ENCODE results near the gene TAX1BP1. TPM values are rescaled to one million over a fixed set of nuclear protein-coding genes. Genes with fewer than 3 reads are reported as not detected.

Gene TAX1BP1
- total RNA-seq, 1 experiment from 2014 or later = 69.9 TPM

- TF ChIP-seq NFATC4 (CRISPR knock-in tag; IDR thresholded peaks at IDR 0.05) (no peak), FOXP1 (CRISPR knock-in tag; IDR thresholded peaks at IDR 0.05; ENCODE audit: borderline replicate concordance) (no peak), ZNF423 (CRISPR knock-in tag; IDR thresholded peaks at IDR 0.05) (no peak), OVOL2 (CRISPR knock-in tag; IDR thresholded peaks at IDR 0.05; ENCODE audit: borderline replicate concordance) (no peak), TCF7 (CRISPR knock-in tag; IDR thresholded peaks at IDR 0.05; ENCODE audit: low read depth) (no peak), GRHL2 (CRISPR knock-in tag; IDR thresholded peaks at IDR 0.05; ENCODE audit: insufficient replicate concordance, severe bottlenecking) (no peak), ELF4 (CRISPR knock-in tag; IDR thresholded peaks at IDR 0.05; ENCODE audit: low read depth) (no peak), MXD4 (CRISPR knock-in tag; IDR thresholded peaks at IDR 0.05; ENCODE audit: borderline replicate concordance) (no peak), ZNF396 (CRISPR knock-in tag; IDR thresholded peaks at IDR 0.05; ENCODE audit: borderline replicate concordance) (no peak), SMAD4 (CRISPR knock-in tag; IDR thresholded peaks at IDR 0.05) (no peak), MYBL2 (CRISPR knock-in tag; IDR thresholded peaks at IDR 0.05) (no peak), ZNF671 (CRISPR knock-in tag; IDR thresholded peaks at IDR 0.05) (no peak), ARID4B (CRISPR knock-in tag; IDR thresholded peaks at IDR 0.05; ENCODE audit: borderline replicate concordance) (no peak), NR2C2 (CRISPR knock-in tag; IDR thresholded peaks at IDR 0.05) (no peak)
- TF ChIP-seq, protein P1, sequence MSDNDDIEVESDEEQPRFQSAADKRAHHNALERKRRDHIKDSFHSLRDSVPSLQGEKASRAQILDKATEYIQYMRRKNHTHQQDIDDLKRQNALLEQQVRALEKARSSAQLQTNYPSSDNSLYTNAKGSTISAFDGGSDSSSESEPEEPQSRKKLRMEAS (CRISPR knock-in tag; IDR thresholded peaks at IDR 0.05) = no peak
- TF ChIP-seq, protein P2, sequence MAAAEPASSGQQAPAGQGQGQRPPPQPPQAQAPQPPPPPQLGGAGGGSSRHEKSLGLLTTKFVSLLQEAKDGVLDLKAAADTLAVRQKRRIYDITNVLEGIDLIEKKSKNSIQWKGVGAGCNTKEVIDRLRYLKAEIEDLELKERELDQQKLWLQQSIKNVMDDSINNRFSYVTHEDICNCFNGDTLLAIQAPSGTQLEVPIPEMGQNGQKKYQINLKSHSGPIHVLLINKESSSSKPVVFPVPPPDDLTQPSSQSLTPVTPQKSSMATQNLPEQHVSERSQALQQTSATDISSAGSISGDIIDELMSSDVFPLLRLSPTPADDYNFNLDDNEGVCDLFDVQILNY (CRISPR knock-in tag; IDR thresholded peaks at IDR 0.05) = no peak
- TF ChIP-seq, protein P3, sequence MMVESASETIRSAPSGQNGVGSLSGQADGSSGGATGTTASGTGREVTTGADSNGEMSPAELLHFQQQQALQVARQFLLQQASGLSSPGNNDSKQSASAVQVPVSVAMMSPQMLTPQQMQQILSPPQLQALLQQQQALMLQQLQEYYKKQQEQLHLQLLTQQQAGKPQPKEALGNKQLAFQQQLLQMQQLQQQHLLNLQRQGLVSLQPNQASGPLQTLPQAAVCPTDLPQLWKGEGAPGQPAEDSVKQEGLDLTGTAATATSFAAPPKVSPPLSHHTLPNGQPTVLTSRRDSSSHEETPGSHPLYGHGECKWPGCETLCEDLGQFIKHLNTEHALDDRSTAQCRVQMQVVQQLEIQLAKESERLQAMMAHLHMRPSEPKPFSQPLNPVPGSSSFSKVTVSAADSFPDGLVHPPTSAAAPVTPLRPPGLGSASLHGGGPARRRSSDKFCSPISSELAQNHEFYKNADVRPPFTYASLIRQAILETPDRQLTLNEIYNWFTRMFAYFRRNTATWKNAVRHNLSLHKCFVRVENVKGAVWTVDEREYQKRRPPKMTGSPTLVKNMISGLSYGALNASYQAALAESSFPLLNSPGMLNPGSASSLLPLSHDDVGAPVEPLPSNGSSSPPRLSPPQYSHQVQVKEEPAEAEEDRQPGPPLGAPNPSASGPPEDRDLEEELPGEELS (CRISPR knock-in tag; IDR thresholded peaks at IDR 0.05) = no peak
- TF ChIP-seq, protein P4, sequence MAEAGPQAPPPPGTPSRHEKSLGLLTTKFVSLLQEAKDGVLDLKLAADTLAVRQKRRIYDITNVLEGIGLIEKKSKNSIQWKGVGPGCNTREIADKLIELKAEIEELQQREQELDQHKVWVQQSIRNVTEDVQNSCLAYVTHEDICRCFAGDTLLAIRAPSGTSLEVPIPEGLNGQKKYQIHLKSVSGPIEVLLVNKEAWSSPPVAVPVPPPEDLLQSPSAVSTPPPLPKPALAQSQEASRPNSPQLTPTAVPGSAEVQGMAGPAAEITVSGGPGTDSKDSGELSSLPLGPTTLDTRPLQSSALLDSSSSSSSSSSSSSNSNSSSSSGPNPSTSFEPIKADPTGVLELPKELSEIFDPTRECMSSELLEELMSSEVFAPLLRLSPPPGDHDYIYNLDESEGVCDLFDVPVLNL (CRISPR knock-in tag; IDR thresholded peaks at IDR 0.05; ENCODE audit: borderline replicate concordance, low read depth) = no peak
- no peak overlapping the region for H3K27ac Mint-ChIP-seq
- H3K36me3 Mint-ChIP-seq = no peaks in the 10 kb centered on the region
- ATAC-seq (no peak), DNase-seq (ENCODE audit: low spot score) (no peak)
- no peak overlapping the region for H3K4me3 Mint-ChIP-seq
- ChIA-PET CTCF (interaction anchor here (0.7 kb wide), 1 partner anchor 69 kb away, joined by 3 read pairs; no protein-coding TSS in a partner anchor), POLR2A (no interaction called here)
- no peaks in the 10 kb centered on the region for H3K27me3 Mint-ChIP-seq (ENCODE audit: low read depth)
- peaks cover 14% of the 10 kb centered on the region for H3K4me1 Mint-ChIP-seq
- H3K9me3 Mint-ChIP-seq = no peaks in the 10 kb centered on the region
Observed at GRCh38 chr7:27737178-27737577, 2.8 kb upstream of the TAX1BP1 start.
